HG03469 (cell line): ENCODE measurements around the gene SLC2A4.

ENCODE experiments used
- ATAC-seq: cut with Tn5 transposase; IDR thresholded peaks from one replicate; pipeline ENCODE4 v1.9.1; 2021; ENCODE audit warnings: mild to moderate bottlenecking, moderate library complexity, moderate number of reproducible peaks; ENCODE audit not compliant: unreplicated experiment

The SLC2A4 gene

GRCh38 chr17:7296189-7296861, 14.8 kb downstream of the SLC2A4 start:
- no peak for ATAC-seq

- no peak for ATAC-seq
Observed at GRCh38 chr17:7304179-7304578, 22.7 kb downstream of the SLC2A4 start.

GRCh38 chr17:7306911-7307685, 25.6 kb downstream of the SLC2A4 start, which contains the start of gene EIF5A:
Gene EIF5A, plus strand, starts transcription at chr17:7307628. Its CDS starts 2,008 bp downstream, at chr17:7309636.
- peak; percentile 43 for ATAC-seq

GRCh38 chr17:7307686-7308624, 26.4 kb downstream of the SLC2A4 start:
- no peak for ATAC-seq

GRCh38 chr17:7308625-7309433, 27.3 kb downstream of the SLC2A4 start:
- no peak for ATAC-seq

- no peak for ATAC-seq
Observed at GRCh38 chr17:7309628-7310027, 28.1 kb downstream of the SLC2A4 start.

GRCh38 chr17:7311110-7311705, 29.7 kb downstream of the SLC2A4 start:
- ATAC-seq: no peak

- no peak for ATAC-seq
Observed at GRCh38 chr17:7312432-7313087, 31.0 kb downstream of the SLC2A4 start.

GRCh38 chr17:7313088-7313889, 31.8 kb downstream of the SLC2A4 start:
- ATAC-seq: no peak

- ATAC-seq: no peak
Observed at GRCh38 chr17:7313890-7314718, 32.6 kb downstream of the SLC2A4 start.

GRCh38 chr17:7314719-7315569, 33.4 kb downstream of the SLC2A4 start, which contains the start of gene GPS2:
Gene GPS2, minus strand, starts transcription at chr17:7315360. Its CDS starts 308 bp downstream, at chr17:7315052.
- peak; percentile 37 for ATAC-seq

GRCh38 chr17:7315570-7316235, 34.2 kb downstream of the SLC2A4 start:
- ATAC-seq: no peak

- no peak for ATAC-seq
Observed at GRCh38 chr17:7317161-7317803, 35.8 kb downstream of the SLC2A4 start.

- ATAC-seq: no peak
Observed at GRCh38 chr17:7318121-7318860, 36.8 kb downstream of the SLC2A4 start.

GRCh38 chr17:7321466-7321865, 39.9 kb downstream of the SLC2A4 start:
- ATAC-seq: no peak
